ENCODE results near the gene INAFM1.

GRCh38 chr19:47266401-47266941 is 8.2 kb upstream of the INAFM1 start:
- TF ChIP-seq, protein P1, sequence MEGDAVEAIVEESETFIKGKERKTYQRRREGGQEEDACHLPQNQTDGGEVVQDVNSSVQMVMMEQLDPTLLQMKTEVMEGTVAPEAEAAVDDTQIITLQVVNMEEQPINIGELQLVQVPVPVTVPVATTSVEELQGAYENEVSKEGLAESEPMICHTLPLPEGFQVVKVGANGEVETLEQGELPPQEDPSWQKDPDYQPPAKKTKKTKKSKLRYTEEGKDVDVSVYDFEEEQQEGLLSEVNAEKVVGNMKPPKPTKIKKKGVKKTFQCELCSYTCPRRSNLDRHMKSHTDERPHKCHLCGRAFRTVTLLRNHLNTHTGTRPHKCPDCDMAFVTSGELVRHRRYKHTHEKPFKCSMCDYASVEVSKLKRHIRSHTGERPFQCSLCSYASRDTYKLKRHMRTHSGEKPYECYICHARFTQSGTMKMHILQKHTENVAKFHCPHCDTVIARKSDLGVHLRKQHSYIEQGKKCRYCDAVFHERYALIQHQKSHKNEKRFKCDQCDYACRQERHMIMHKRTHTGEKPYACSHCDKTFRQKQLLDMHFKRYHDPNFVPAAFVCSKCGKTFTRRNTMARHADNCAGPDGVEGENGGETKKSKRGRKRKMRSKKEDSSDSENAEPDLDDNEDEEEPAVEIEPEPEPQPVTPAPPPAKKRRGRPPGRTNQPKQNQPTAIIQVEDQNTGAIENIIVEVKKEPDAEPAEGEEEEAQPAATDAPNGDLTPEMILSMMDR (IDR thresholded peaks at IDR 0.05): no peak
- no peak for TF ChIP-seq POLR2A (IDR thresholded peaks at IDR 0.05)
- no peak for TF ChIP-seq EP300 (IDR thresholded peaks at IDR 0.05)
- no peak for TF ChIP-seq POLR2AphosphoS5 (IDR thresholded peaks at IDR 0.05)
